K562 (cell line): ENCODE data around the gene MGA. TPM values are rescaled to one million over a fixed set of nuclear protein-coding genes. Genes with fewer than 3 reads are reported as not detected.

Experiments
- ARNT ChIP-seq, 2 experiments: fragments of 450-650 bp; IDR thresholded peaks; 2 replicates each; pipeline ENCODE4 v1.6.1; 2016; ENCODE audit warnings: mild to moderate bottlenecking in 1 of 2
- CBX1 ChIP-seq: sonication (generic); IDR thresholded peaks from 2 replicates; pipeline ENCODE4 v1.6.1; 2016; ENCODE audit warnings: antibody characterized with exemption, low read depth, mild to moderate bottlenecking
- FOXJ2 ChIP-seq: fragments of 200-800 bp; sonication (Bioruptor generic); IDR thresholded peaks from 2 replicates; pipeline ENCODE4 v1.6.1; 2016; ENCODE audit warnings: missing genetic modification characterization, missing compliant biosample characterization
- FOXM1 ChIP-seq, 2 experiments: fragments of 450-650 bp in 1 of 2; sonication (generic) in 1 of 2; formaldehyde crosslinking in 1 of 2; IDR thresholded peaks; 2 replicates each; pipeline versions ENCODE4 v1.6.1 to v1.9.0; 2017 to 2022; ENCODE audit warnings: low read depth in 2 of 2, mild to moderate bottlenecking in 2 of 2, missing genetic modification reagents in 1 of 2, moderate library complexity in 1 of 2
- GTF2A2 ChIP-seq: IDR thresholded peaks from 2 replicates; pipeline ENCODE4 v1.6.1; 2016; ENCODE audit warnings: mild to moderate bottlenecking, missing genetic modification characterization, missing compliant biosample characterization
- HDAC2 ChIP-seq: fragments of 450-650 bp; IDR thresholded peaks from 2 replicates; pipeline ENCODE4 v1.6.1; 2016; ENCODE audit warnings: mild to moderate bottlenecking
- HDGF ChIP-seq: fragments of 450-650 bp; IDR thresholded peaks from 2 replicates; pipeline ENCODE4 v1.6.1; 2016
- HNRNPUL1 ChIP-seq: fragments of 200-400 bp; formaldehyde crosslinking; IDR thresholded peaks from 2 replicates; pipeline ENCODE4 v1.6.1; 2017; ENCODE audit warnings: low read length
- JUND ChIP-seq, 2 experiments: IDR thresholded peaks; 2 replicates in 1 of 2; 3 replicates in 1 of 2; pipeline ENCODE4 v1.6.1; 2011; ENCODE audit warnings: borderline replicate concordance in 2 of 2, low read depth in 2 of 2, low read length in 2 of 2, improper control_type of control experiment in 1 of 2, missing biosample characterization in 1 of 2, missing genetic modification characterization in 1 of 2, missing genetic modification reagents in 1 of 2
- NFRKB ChIP-seq: fragments of 450-650 bp; IDR thresholded peaks from 2 replicates; pipeline ENCODE4 v1.6.1; 2016; ENCODE audit warnings: low read depth
- RBM17 ChIP-seq: fragments of 200-400 bp; formaldehyde crosslinking; IDR thresholded peaks from 2 replicates; pipeline ENCODE4 v1.6.1; 2017; ENCODE audit warnings: low read depth, mild to moderate bottlenecking, low read length, borderline replicate concordance
- SAFB ChIP-seq: fragments of 200-400 bp; formaldehyde crosslinking; IDR thresholded peaks from 2 replicates; pipeline ENCODE4 v1.6.1; 2017; ENCODE audit warnings: low read depth, low read length, borderline replicate concordance
- SP2 ChIP-seq: IDR thresholded peaks from 2 replicates; pipeline ENCODE4 v1.6.1; 2011; ENCODE audit warnings: mild to moderate bottlenecking, low read depth, low read length, moderate library complexity; ENCODE audit not compliant: poor library complexity, severe bottlenecking; ENCODE audit errors: extremely low read depth
- ZFPM2 ChIP-seq: fragments of 250-450 bp; sonication (Bioruptor Pico); IDR thresholded peaks from 2 replicates; pipeline ENCODE4 v1.5.1; 2022; ENCODE audit warnings: mild to moderate bottlenecking
- ZNF121 ChIP-seq: sonication (generic); formaldehyde crosslinking; conservative IDR thresholded peaks from 2 replicates; pipeline ENCODE4 v1.8.0; 2022; ENCODE audit warnings: missing genetic modification reagents
- ZNF165 ChIP-seq: fragments of 250-450 bp; sonication (Bioruptor Pico); IDR thresholded peaks from 2 replicates; pipeline ENCODE4 v1.4.0; 2020; ENCODE audit warnings: borderline replicate concordance
- ZNF780A ChIP-seq: fragments of 250-450 bp; sonication (Bioruptor Pico); IDR thresholded peaks from 2 replicates; pipeline ENCODE4 v1.5.0; 2021; ENCODE audit warnings: mild to moderate bottlenecking
- polyA plus RNA-seq, 8 experiments: library from polyadenylated mRNA; depleted of rRNA in 4 of 8; stranded (reverse) in 5 of 8; unstranded in 3 of 8; fragments of >200 nt; fragmentation: Nextera tagmentation in 2 of 8; fragmentation: Illumina TruSeq in 1 of 8; extraction: Ambion mirVana in 2 of 8; extraction: Trizol in 1 of 8; gene quantifications; 2 replicates each; pipeline versions ENCODE4 v1.2.1 to v1.2.3, GENCODE V29; 2011 to 2014; ENCODE audit warnings: inconsistent platforms in 1 of 8, missing spikeins in 1 of 8
- total RNA-seq, 7 experiments: library from RNA; depleted of rRNA in 6 of 7; stranded (reverse); fragments of >200 nt in 6 of 7; fragmentation: Illumina TruSeq in 2 of 7; extraction: Trizol in 2 of 7; gene quantifications; 2 replicates each; pipeline versions ENCODE4 v1.2.1 to v1.2.3, GENCODE V29; 2011 to 2021; ENCODE audit warnings: low replicate concordance in 1 of 7
- TF ChIP-seq, protein P1 (sequence below): fragments of 200-800 bp; sonication (Bioruptor generic); IDR thresholded peaks from 2 replicates; pipeline ENCODE4 v1.6.1; 2017; ENCODE audit warnings: missing genetic modification characterization, missing compliant biosample characterization
- TF ChIP-seq, protein P2 (sequence below): fragments of 450-650 bp; formaldehyde crosslinking; IDR thresholded peaks from 2 replicates; pipeline ENCODE4 v1.4.0; 2022; ENCODE audit warnings: missing genetic modification characterization
- TF ChIP-seq, protein P3 (sequence below): fragments of 250-450 bp; sonication (Bioruptor Pico); IDR thresholded peaks from 2 replicates; pipeline ENCODE4 v1.8.0; 2022; ENCODE audit warnings: inconsistent platforms
- TF ChIP-seq, protein P4 (sequence below): fragments of 450-650 bp; formaldehyde crosslinking; IDR thresholded peaks from 2 replicates; pipeline ENCODE4 v1.4.0; 2022; ENCODE audit warnings: missing genetic modification characterization

MGA gene
- total and polyA plus RNA-seq, 9 of the 15 experiments (the other 6 are each of a cell fraction or from before 2014, with no cell fraction given): 4.7 to 56.1 (median 21.1) TPM

DNA sequence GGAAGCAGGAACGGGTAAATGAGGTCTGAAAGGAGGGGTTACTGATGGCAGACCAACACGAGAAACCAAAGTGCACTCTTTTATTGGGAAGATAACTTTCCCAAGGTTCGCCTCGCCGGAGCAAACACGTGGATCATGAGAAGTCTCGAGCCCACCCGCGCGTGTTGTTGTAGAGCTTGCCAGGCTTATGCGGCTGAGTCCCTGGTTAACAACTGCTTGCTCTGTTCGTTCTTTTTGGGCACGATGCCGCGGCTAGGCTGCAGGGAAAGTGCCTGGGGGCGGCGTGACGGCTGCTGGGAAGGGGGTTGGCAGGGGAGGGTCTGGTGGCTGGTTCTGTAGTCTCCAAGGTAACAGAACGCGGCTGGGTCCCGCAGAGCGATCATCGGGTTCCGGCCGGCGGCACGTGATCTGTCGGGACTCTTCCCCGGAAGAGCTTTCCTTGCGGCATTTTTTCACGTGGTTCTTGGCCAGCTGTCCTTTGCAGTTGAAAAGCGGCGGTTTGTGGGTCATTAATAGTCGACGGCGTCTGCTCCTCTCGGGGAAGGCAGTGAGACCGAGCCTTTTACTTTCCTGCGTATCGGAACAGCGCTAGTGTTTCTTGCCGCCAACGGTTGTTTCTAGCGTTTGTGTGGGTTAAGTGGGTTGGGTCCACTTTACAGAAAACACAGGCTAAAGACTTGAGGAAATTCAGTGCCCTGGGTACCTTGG, 1.5 kb downstream of the MGA start (continued):
- TF ChIP-seq ZNF121 (CRISPR knock-in tag) (no peak), JUND (IDR thresholded peaks at IDR 0.05; ENCODE audit: borderline replicate concordance, low read depth, low read length) (peak; percentile 23; the same call in 1 of the 2 replicates), JUND (tag; IDR thresholded peaks at IDR 0.05; ENCODE audit: borderline replicate concordance, low read depth, low read length) (no peak; the same call in 1 of the 3 replicates), FOXJ2 (tag) (no peak), NFRKB (no peak), CBX1 (0 out of 2 replicates have a peak, but pooled peaks have one; percentile 34), HDGF (no peak), ARNT (IDR thresholded peaks at IDR 0.05) (no peak), ZNF780A (no peak), ZNF165 (CRISPR knock-in tag) (no peak), RBM17 (no peak), GTF2A2 (tag) (no peak), HDAC2 (peak; percentile 74), HNRNPUL1 (no peak), ZFPM2 (no peak), SP2 (no peak), FOXM1 (IDR thresholded peaks at IDR 0.05; ENCODE audit: low read depth) (peak; percentile 58), FOXM1 (CRISPR knock-in tag; IDR thresholded peaks at IDR 0.05; ENCODE audit: low read depth) (no peak), SAFB (no peak)
- TF ChIP-seq, protein P1, sequence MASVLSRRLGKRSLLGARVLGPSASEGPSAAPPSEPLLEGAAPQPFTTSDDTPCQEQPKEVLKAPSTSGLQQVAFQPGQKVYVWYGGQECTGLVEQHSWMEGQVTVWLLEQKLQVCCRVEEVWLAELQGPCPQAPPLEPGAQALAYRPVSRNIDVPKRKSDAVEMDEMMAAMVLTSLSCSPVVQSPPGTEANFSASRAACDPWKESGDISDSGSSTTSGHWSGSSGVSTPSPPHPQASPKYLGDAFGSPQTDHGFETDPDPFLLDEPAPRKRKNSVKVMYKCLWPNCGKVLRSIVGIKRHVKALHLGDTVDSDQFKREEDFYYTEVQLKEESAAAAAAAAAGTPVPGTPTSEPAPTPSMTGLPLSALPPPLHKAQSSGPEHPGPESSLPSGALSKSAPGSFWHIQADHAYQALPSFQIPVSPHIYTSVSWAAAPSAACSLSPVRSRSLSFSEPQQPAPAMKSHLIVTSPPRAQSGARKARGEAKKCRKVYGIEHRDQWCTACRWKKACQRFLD: 0 out of 2 replicates have a peak, but pooled peaks have one; percentile 46
- TF ChIP-seq, protein P2, sequence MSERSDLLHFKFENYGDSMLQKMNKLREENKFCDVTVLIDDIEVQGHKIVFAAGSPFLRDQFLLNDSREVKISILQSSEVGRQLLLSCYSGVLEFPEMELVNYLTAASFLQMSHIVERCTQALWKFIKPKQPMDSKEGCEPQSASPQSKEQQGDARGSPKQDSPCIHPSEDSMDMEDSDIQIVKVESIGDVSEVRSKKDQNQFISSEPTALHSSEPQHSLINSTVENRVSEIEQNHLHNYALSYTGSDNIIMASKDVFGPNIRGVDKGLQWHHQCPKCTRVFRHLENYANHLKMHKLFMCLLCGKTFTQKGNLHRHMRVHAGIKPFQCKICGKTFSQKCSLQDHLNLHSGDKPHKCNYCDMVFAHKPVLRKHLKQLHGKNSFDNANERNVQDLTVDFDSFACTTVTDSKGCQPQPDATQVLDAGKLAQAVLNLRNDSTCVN (CRISPR knock-in tag): no peak
- TF ChIP-seq, protein P3, sequence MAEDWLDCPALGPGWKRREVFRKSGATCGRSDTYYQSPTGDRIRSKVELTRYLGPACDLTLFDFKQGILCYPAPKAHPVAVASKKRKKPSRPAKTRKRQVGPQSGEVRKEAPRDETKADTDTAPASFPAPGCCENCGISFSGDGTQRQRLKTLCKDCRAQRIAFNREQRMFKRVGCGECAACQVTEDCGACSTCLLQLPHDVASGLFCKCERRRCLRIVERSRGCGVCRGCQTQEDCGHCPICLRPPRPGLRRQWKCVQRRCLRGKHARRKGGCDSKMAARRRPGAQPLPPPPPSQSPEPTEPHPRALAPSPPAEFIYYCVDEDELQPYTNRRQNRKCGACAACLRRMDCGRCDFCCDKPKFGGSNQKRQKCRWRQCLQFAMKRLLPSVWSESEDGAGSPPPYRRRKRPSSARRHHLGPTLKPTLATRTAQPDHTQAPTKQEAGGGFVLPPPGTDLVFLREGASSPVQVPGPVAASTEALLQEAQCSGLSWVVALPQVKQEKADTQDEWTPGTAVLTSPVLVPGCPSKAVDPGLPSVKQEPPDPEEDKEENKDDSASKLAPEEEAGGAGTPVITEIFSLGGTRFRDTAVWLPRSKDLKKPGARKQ (CRISPR knock-in tag): no peak
- TF ChIP-seq, protein P4, sequence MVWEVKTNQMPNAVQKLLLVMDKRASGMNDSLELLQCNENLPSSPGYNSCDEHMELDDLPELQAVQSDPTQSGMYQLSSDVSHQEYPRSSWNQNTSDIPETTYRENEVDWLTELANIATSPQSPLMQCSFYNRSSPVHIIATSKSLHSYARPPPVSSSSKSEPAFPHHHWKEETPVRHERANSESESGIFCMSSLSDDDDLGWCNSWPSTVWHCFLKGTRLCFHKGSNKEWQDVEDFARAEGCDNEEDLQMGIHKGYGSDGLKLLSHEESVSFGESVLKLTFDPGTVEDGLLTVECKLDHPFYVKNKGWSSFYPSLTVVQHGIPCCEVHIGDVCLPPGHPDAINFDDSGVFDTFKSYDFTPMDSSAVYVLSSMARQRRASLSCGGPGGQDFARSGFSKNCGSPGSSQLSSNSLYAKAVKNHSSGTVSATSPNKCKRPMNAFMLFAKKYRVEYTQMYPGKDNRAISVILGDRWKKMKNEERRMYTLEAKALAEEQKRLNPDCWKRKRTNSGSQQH (CRISPR knock-in tag): no peak
